MM.1S (cell line): ENCODE measurements around the gene CPA3.

Experiments used
- CTCF ChIP-seq: fragments of 300-600 bp; sonication (generic); IDR thresholded peaks from 2 replicates; pipeline ENCODE4 v1.5.1; 2016; ENCODE audit warnings: antibody characterized with exemption, low read length, mixed read lengths
- EZH2 ChIP-seq: fragments of 300-600 bp; sonication (generic); optimal IDR thresholded peaks from 2 replicates; pipeline ENCODE3; 2017; ENCODE audit warnings: low read depth, mild to moderate bottlenecking, antibody characterized with exemption, low read length, mixed read lengths
- EZH2phosphoT487 ChIP-seq: fragments of 300-600 bp; sonication (generic); IDR thresholded peaks from 2 replicates; pipeline ENCODE4 v1.6.1; 2018; ENCODE audit warnings: antibody characterized with exemption, low read length

GRCh38 chr3:148925845-148926244, 60.7 kb downstream of the CPA3 start:
- TF ChIP-seq CTCF = no peak
- TF ChIP-seq EZH2 = no peak
- TF ChIP-seq EZH2phosphoT487 = no peak
